ENCODE measurements around the gene PLBD1. TPM values are rescaled to one million over a fixed set of nuclear protein-coding genes. Genes with fewer than 3 reads are reported as not detected.

Gene PLBD1
- total RNA-seq, 2 experiments from 2014 or later, result not detected

- Mint-ChIP-seq H3K27ac (no peak overlapping the region), H3K36me3 (peaks cover 14% of the 10 kb centered on the region), H3K9me3 (peaks cover 43% of the 10 kb centered on the region), H3K4me3 (no peak overlapping the region), H3K27me3 (no peaks in the 10 kb centered on the region), H3K4me1 (ENCODE audit: low read depth) (no peaks in the 10 kb centered on the region)
- intact Hi-C loops (cut with micrococcal nuclease), result no loop called here
- DNase-seq, result no peak
- POLR2A ChIA-PET, result no interaction called here
- CTCF ChIA-PET, result interaction anchor here (0.6 to 1.1 kb wide), 2 partner anchors 273 to 1270 kb away, joined by 3 read pairs; no protein-coding TSS in a partner anchor
These were observed 41.7 kb downstream of the PLBD1 start for GRCh38 chr12:14525964-14526363.

- peaks cover 50% of the 10 kb centered on the region for H3K9me3 Mint-ChIP-seq
- CTCF ChIA-PET, result no interaction called here
These were observed 45.9 kb downstream of the PLBD1 start for GRCh38 chr12:14521822-14522221.

GRCh38 chr12:14514946-14515345 lies 52.7 kb downstream of the PLBD1 start:
- intact Hi-C loops (cut with micrococcal nuclease), result no loop called here
- Mint-ChIP-seq H3K9me3 (no peaks in the 10 kb centered on the region), H3K27ac (no peak overlapping the region), H3K36me3 (no peaks in the 10 kb centered on the region), H3K27me3 (peaks cover 5% of the 10 kb centered on the region), H3K4me1 (ENCODE audit: low read depth) (no peaks in the 10 kb centered on the region), H3K4me3 (no peak overlapping the region)
- DNase-seq, result no peak
- POLR2A ChIA-PET, result no interaction called here
- CTCF ChIA-PET, result no interaction called here

More at GRCh38 chr12:14521822-14522221, 45.9 kb downstream of the PLBD1 start:
- Mint-ChIP-seq H3K27me3 (no peaks in the 10 kb centered on the region), H3K4me1 (ENCODE audit: low read depth) (no peaks in the 10 kb centered on the region), H3K27ac (no peak overlapping the region), H3K36me3 (peaks cover 14% of the 10 kb centered on the region), H3K4me3 (no peak overlapping the region)
- intact Hi-C loops (cut with micrococcal nuclease), result no loop called here
- POLR2A ChIA-PET, result no interaction called here
- DNase-seq, result no peak

- DNase-seq, result no peak
- Mint-ChIP-seq H3K27ac (no peak overlapping the region), H3K27me3 (peaks cover 5% of the 10 kb centered on the region), H3K9me3 (no peaks in the 10 kb centered on the region), H3K4me1 (ENCODE audit: low read depth) (no peaks in the 10 kb centered on the region), H3K36me3 (no peaks in the 10 kb centered on the region), H3K4me3 (no peak overlapping the region)
- ChIA-PET POLR2A (no interaction called here), CTCF (interaction anchor here (0.6 kb wide), 1 partner anchor 209 kb away, joined by 3 read pairs; no protein-coding TSS in a partner anchor)
- intact Hi-C loops (cut with micrococcal nuclease), result no loop called here
These were observed 53.4 kb downstream of the PLBD1 start for GRCh38 chr12:14514154-14514842.

GRCh38 chr12:14510574-14510973 lies 57.1 kb downstream of the PLBD1 start:
- CTCF ChIA-PET, result no interaction called here
- H3K4me3 Mint-ChIP-seq, result no peak overlapping the region
- POLR2A ChIA-PET, result no interaction called here
- H3K4me1 Mint-ChIP-seq (ENCODE audit: low read depth), result no peaks in the 10 kb centered on the region
- no peak overlapping the region for H3K27ac Mint-ChIP-seq
- H3K36me3 Mint-ChIP-seq, result no peaks in the 10 kb centered on the region
- intact Hi-C loops (cut with micrococcal nuclease), result no loop called here
- peaks cover 2% of the 10 kb centered on the region for H3K27me3 Mint-ChIP-seq
- H3K9me3 Mint-ChIP-seq, result no peaks in the 10 kb centered on the region
- no peak for DNase-seq

GRCh38 chr12:14505626-14506596 lies 61.8 kb downstream of the PLBD1 start:
- CTCF ChIA-PET, result interaction anchor here (1.1 to 1.5 kb wide), 2 partner anchors 268 kb away, joined by 3 to 4 read pairs; no protein-coding TSS in a partner anchor

GRCh38 chr12:14495326-14495725 lies 72.4 kb downstream of the PLBD1 start:
- POLR2A ChIA-PET, result no interaction called here
- H3K27me3 Mint-ChIP-seq, result no peaks in the 10 kb centered on the region
- H3K4me3 Mint-ChIP-seq, result no peak overlapping the region
- CTCF ChIA-PET, result no interaction called here
- H3K9me3 Mint-ChIP-seq, result no peaks in the 10 kb centered on the region
- intact Hi-C loops (cut with micrococcal nuclease), result no loop called here
- peak overlapping the region; percentile 21 for H3K27ac Mint-ChIP-seq
- H3K36me3 Mint-ChIP-seq, result peaks cover 70% of the 10 kb centered on the region
- no peak for DNase-seq
- H3K4me1 Mint-ChIP-seq (ENCODE audit: low read depth), result peaks cover 7% of the 10 kb centered on the region

More at GRCh38 chr12:14505626-14506596, 61.8 kb downstream of the PLBD1 start:
- Mint-ChIP-seq H3K27me3 (no peaks in the 10 kb centered on the region), H3K4me1 (ENCODE audit: low read depth) (peaks cover 5% of the 10 kb centered on the region), H3K9me3 (no peaks in the 10 kb centered on the region), H3K27ac (no peak overlapping the region), H3K4me3 (no peak overlapping the region), H3K36me3 (peaks cover 25% of the 10 kb centered on the region)
- intact Hi-C loops (cut with micrococcal nuclease), result no loop called here
- POLR2A ChIA-PET, result no interaction called here
- no peak for DNase-seq

GRCh38 chr12:14482886-14483285 lies 84.8 kb downstream of the PLBD1 start:
- Mint-ChIP-seq H3K27ac (peak overlapping the region; percentile 15), H3K9me3 (no peaks in the 10 kb centered on the region), H3K27me3 (no peaks in the 10 kb centered on the region), H3K4me3 (no peak overlapping the region), H3K36me3 (peaks cover 70% of the 10 kb centered on the region), H3K4me1 (ENCODE audit: low read depth) (peaks cover 19% of the 10 kb centered on the region)
- ChIA-PET CTCF (no interaction called here), POLR2A (no interaction called here)
- DNase-seq, result no peak
- intact Hi-C loops (cut with micrococcal nuclease), result no loop called here

- Mint-ChIP-seq H3K27me3 (no peaks in the 10 kb centered on the region), H3K27ac (peak overlapping the region; percentile 15)
These were observed 85.3 kb downstream of the PLBD1 start for GRCh38 chr12:14482361-14482760.

GRCh38 chr12:14481201-14481600 lies 86.5 kb downstream of the PLBD1 start:
- intact Hi-C loops (cut with micrococcal nuclease), result no loop called here
- H3K36me3 Mint-ChIP-seq, result peaks cover 65% of the 10 kb centered on the region
- H3K27me3 Mint-ChIP-seq, result no peaks in the 10 kb centered on the region
- H3K9me3 Mint-ChIP-seq, result no peaks in the 10 kb centered on the region
- ChIA-PET POLR2A (no interaction called here), CTCF (interaction anchor here (1.1 to 1.2 kb wide), 2 partner anchors 225 to 243 kb away, joined by 3 to 4 read pairs; no protein-coding TSS in a partner anchor)
- no peak overlapping the region for H3K27ac Mint-ChIP-seq
- no peak for DNase-seq
- no peak overlapping the region for H3K4me3 Mint-ChIP-seq
- H3K4me1 Mint-ChIP-seq (ENCODE audit: low read depth), result peaks cover 22% of the 10 kb centered on the region

More at GRCh38 chr12:14482361-14482760, 85.3 kb downstream of the PLBD1 start:
- H3K4me1 Mint-ChIP-seq (ENCODE audit: low read depth), result peaks cover 22% of the 10 kb centered on the region
- CTCF ChIA-PET, result no interaction called here
- DNase-seq, result no peak
- H3K4me3 Mint-ChIP-seq, result no peak overlapping the region
- H3K36me3 Mint-ChIP-seq, result peaks cover 71% of the 10 kb centered on the region
- POLR2A ChIA-PET, result no interaction called here
- intact Hi-C loops (cut with micrococcal nuclease), result no loop called here
- no peaks in the 10 kb centered on the region for H3K9me3 Mint-ChIP-seq

- ChIA-PET CTCF (interaction anchor here (1.0 kb wide), 1 partner anchor 239 kb away, joined by 4 read pairs; no protein-coding TSS in a partner anchor), POLR2A (no interaction called here)
- peaks cover 22% of the 10 kb centered on the region for H3K4me1 Mint-ChIP-seq (ENCODE audit: low read depth)
- intact Hi-C loops (cut with micrococcal nuclease), result loop anchor here (1.0 to 2.0 kb wide), 3 partner anchors 24 to 222 kb away; partner anchors contain the start of gene ATF7IP
- H3K27me3 Mint-ChIP-seq, result no peaks in the 10 kb centered on the region
- peak overlapping the region; percentile 67 for H3K27ac Mint-ChIP-seq
- no peak overlapping the region for H3K4me3 Mint-ChIP-seq
- peaks cover 6% of the 10 kb centered on the region for H3K9me3 Mint-ChIP-seq
- DNase-seq, result no peak
- peaks cover 65% of the 10 kb centered on the region for H3K36me3 Mint-ChIP-seq
These were observed 88.7 kb downstream of the PLBD1 start for GRCh38 chr12:14479004-14479403.

- CTCF ChIA-PET, result interaction anchor here (0.6 to 1.1 kb wide), 2 partner anchors 29 to 186 kb away, joined by 3 to 4 read pairs; no protein-coding TSS in a partner anchor
- H3K36me3 Mint-ChIP-seq, result peaks cover 73% of the 10 kb centered on the region
- no peak overlapping the region for H3K4me3 Mint-ChIP-seq
- no peaks in the 10 kb centered on the region for H3K27me3 Mint-ChIP-seq
- DNase-seq, result no peak
- intact Hi-C loops (cut with micrococcal nuclease), result no loop called here
- POLR2A ChIA-PET, result interaction anchor here (0.6 to 0.7 kb wide), 2 partner anchors 14 to 329 kb away, joined by 3 read pairs; partner anchors contain the start of gene WBP11
- peaks cover 10% of the 10 kb centered on the region for H3K4me1 Mint-ChIP-seq (ENCODE audit: low read depth)
- no peak overlapping the region for H3K27ac Mint-ChIP-seq
- peaks cover 47% of the 10 kb centered on the region for H3K9me3 Mint-ChIP-seq
These were observed 93.9 kb downstream of the PLBD1 start for GRCh38 chr12:14473707-14474287.
